GM19099 (cell line): ENCODE data around the gene ATAD3C.

Experiments
- POLR2A ChIP-seq: IDR thresholded peaks from 3 replicates; pipeline ENCODE4 v1.6.1; 2011; ENCODE audit warnings: low read depth; ENCODE audit not compliant: insufficient read length; ENCODE audit errors: extremely low read depth

Gene ATAD3C

DNA sequence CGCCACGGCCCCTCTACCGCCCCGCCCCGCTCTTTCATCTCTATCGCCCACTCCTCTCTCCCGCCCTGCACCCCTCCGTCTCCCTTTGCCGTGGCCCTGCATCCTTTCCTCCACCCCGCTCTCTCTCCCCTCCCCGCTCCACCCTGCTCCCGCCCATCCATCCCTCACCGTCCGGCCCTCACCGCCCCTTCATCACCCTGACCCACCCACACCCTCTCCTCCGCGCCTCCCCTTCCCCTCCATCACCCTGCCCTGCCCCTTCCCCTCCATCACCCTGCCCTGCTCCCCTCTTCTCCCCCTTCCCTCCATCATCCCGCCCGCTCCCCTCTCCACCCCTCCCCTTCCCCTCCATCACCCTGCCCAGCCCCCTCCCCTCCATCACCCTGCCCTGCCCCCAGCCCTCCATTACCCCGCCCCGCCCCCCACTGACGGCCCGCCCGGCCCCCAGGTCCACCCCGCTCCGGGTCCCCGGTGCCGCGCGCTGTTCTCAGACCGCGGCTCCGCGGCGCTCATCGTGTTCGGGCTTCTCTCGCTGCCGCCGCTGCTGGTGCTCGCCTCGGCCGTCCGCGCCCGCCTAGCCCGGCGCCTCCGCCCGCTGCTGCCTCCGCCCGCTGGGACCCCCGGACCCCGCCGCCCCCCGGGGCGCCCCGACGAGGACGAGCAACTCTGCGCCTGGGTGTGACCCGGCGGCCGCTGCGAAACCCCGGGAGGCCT, 22.2 kb upstream of the ATAD3C start:
- TF ChIP-seq POLR2A = no peak

DNA sequence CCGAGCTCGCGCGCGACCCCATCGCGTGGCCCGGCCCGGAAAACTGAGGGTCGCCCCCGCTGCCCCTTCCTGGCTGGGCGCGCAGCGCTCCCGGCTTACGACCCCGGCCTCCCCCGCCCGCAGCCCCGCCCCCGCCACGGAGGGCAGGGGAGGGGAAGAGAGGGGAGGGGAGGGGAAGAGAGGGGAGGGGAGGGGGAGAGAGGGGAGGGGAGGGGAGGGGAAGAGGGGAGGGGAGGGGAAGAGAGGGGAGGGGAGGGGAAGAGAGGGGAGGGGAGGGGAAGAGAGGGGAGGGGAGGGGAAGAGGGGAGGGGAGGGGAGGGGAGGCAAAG, 21.7 kb upstream of the ATAD3C start:
- no peak for TF ChIP-seq POLR2A

DNA sequence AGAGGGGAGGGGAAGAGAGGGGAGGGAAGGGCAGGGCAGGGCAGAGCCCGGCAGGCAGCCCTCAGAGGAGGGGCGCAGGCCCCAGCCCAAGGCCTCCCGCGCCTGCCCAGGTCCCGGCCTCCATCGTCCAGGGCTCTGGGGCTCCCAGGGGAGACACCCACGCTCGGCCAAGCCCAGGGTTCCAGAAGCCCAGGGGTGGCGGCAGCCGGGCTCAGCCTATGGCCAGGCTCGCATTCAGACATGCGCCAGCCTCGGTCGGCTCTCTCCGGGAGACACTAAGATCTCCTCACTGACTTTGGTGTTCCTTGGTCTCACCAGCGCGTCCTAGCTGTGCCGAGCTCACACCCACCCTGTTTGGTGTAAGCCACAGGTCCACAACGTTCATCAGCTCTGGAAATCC, 21.3 kb upstream of the ATAD3C start:
- no peak for TF ChIP-seq POLR2A

DNA sequence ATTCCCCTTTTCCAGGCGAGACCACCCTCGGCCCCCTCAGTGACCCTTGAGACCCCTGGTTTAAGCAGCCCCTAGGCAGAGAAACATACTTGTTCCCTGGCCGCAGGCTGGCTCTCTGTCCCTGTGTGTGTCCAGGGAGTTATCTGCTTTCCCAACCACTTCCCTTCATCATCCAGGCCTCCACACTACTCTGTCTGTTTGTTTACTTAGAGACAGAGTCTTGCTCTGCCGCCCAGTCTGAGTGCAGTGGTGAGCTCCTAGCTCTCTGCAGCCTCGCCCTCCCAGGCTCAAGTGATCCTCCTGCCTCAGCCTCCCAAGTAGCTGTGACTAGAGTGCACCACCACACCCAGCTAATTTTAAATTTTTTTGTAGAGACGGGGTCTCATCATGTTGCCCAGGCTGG, 19.8 kb upstream of the ATAD3C start:
- no peak for TF ChIP-seq POLR2A

DNA sequence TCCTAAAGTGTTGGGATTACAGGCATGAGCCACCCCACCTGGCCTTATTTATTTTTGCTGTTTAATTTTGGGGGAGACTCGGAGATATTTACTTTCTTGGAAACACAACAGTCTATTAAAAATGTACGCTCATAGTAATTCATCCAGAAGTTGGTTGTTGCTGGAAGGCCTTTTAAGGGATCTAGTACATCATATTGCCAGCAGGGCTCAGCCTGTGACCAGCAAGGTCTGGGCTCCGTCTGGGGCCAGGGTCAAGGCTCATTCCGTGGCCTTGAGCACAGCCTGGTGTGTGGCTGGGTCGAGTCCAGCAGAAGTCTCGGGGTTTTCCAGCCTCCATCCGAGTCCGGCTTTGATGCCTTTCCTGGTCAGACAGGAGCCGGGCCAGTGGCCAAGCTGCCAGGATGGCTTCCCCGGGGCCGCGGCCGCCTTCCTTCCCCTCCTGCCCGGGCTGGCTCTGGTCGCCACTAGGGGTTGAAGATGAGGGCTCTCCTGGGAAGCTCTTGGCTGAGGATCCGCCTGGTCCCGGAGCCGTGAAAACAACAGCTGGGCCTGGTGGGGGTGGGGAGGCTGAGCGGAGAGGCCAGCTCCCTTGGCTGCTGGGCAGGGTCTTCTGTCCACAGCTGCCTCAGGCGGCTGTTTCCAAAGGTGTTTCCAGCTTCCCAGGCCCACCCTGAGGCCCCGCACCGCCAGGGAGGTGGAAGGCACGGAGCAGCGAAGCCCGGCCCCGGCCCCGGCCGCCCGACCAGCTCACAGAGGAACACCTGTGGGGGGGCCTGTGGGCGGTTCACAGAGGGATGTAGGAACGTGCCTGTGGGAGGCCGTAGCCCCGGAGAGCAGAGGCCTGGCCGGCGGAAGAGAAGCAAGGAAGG, 19.1 kb upstream of the ATAD3C start:
- no peak for TF ChIP-seq POLR2A

DNA sequence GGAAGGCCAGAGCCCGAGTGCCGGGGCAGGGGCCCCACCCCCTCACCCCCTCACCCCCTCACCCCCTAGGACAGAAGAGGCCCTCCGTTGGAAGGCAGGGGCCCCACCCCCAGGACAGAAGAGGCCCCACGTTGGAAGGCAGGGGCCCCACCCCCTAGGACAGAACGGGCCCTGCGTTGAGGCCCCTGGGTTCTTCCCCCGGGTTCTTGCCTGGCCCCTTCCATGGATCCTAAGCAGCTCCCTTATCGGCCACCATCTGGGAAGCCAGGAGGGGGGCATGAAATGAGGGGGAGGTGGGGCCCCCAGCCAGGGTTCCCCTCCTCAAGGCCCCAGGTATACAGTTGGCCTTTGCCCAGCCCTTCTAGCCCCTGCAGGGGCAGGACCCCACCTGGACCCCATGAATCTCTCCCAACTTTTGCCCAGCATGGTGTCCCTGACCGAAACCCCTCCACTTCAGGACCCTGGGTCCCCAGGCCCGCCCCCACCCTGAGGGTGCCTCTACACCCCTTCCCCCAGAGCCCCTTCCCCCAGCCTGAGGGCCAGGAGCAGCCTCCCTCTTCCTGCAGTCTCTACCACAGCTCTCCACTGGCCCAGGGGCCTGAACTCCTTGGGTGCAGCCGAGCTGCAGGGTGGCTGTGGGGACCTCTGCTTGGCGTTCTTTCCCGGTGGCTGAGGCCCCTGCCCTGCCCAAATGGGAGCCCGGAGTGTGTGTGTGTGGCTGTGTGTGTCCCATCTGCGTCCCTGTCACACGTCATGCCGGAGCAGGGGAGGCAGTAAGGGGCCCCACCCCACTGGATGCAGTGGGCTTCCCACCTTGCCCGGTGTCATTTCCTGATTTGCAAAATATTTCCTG, 18.3 kb upstream of the ATAD3C start:
- TF ChIP-seq POLR2A = no peak

DNA sequence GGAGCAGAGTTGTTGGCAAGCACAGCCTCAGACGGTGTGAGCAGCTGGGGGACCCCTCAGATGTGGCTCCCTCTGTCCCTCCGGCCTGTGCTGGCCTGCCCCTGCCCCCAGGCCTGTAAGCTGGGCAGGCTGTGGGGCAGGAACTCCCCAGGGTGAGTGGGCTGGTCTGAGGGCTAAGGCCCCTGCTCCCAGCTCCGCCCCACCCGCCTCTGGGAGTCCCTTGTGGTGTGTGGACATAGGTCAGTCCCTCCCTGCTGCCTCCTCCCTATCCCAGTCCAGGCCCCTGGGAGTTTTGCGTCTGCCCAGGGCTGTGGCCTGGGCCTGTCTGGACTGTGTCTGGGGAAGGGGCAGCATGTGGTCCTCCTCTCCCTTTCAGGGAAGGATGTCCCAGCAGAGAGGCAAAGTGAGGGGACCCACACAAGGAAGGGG, 17.6 kb upstream of the ATAD3C start:
- no peak for TF ChIP-seq POLR2A

DNA sequence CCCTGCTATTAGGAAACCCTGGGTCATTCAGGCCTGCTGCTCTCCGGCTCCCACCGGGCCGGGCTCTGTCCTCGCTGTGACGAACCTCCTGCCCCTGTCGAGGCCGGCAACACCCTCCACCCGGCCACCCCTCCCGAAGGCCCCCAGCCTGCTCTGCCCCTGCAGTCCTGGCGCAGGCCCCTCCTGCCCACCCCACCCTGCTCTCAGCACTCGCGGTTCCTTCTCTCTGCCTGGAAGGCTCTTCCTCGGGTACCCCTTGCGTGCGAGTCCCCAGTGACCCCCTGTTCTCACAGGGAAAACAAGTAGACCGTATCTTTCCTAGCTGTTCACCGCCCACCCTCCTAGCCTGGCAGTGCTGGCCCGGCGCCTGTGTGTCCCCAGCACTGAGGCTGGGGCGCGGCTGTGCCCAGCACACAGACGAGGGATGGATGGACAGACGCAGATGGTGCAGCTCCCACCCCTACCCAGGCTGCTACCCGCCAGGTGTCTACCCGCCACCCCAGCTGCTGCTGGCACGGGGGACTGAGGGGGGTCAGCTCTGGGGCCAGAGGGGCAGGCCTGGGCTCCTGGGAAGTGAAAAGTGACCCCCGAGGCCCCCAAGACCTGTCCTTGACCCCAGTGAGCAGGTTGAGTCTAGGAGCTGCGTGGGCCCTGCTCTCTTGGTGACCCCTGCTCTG, 17.1 kb upstream of the ATAD3C start:
- TF ChIP-seq POLR2A = no peak

DNA sequence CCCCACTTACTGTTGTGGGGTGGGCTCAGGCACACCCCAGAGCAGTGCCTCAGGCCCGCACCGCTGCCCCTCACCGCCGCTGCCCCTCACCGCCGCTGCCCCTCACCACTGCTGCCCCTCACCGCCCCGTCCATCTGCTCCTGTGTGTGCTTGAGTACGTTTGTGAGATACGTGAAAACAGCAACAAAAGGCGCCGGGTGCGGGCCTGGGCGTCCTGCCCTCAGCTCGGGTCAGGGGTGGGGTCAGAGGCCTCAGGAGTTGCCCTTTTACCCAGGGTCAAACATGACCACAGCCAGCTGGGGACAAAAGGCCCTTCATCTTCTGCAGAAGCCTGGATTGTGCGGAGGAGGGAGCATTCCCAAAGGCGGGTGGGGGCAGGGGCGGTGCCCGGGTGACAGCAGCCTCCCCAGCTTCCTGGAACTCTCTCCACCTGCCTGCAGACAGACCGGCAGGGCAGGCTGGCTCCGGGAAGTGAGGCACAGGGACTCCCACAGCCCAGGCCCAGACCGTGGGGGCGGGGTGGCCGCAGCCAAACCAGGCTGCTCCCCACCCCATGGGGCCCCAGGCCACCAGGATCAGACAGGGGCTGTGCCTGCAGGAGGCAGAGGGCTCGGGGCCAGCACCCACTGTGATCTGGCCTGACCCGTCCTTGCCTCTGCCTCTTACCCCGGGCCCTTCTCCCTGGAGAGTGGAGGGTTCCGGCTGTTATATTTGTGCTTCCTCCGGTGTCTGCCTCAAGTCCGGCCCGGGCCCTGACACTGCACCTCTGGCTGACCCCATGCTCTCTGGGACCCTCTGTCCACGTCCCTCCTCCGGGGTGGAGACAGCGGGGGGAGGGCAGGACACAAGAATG, 16.3 kb upstream of the ATAD3C start:
- TF ChIP-seq POLR2A = no peak

DNA sequence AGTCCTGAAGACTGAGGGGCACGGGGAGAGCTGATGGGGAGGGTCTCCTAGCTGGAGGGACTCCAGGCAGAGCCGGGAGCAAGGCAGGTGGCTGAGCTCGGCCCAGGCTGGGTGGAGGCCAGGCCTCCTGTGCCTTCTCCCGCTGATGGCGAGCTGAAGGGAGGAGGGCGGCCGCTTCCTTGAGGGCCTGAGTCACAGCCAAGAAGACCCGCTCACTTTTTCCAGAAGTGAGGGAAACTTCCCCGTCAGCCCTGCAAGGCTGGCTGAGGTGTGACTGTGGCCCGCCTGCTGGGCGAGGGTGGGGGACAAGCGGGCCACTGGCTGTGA, 15.7 kb upstream of the ATAD3C start:
- no peak for TF ChIP-seq POLR2A

DNA sequence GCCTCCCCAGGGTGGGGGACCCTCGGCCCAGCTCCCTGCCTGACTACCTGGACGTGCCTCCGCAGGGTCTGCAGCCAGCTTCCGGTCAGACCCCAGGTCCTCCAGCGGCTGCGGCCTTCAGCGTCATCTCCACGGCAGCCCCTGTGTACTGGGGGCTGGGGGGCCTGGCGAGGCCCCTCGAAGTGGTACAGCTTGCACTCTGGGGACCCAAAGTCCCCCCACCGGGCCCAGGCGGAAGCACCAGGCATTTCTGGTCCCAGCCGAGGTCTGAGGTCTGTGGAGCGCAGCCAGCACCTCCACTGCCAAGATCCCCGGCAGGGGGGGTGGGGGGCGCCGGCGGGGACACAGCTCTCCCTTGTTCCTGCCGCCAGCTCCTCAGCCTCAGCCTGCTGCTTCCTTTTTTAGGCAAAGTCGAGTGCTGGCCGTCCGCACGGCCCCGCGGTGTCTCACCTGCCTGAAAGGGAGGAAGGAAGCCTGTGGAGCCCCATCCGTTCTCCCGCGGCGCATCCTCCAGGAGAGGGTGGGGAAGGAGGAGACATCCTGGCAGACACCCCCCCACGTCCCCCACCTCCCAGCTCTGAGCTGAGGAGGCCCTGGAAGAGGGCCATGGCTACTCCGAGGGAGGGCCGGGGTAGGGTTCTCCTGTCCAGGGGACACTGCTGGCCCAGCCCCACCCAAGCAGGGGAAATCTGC, 15.2 kb upstream of the ATAD3C start:
- no peak for TF ChIP-seq POLR2A

DNA sequence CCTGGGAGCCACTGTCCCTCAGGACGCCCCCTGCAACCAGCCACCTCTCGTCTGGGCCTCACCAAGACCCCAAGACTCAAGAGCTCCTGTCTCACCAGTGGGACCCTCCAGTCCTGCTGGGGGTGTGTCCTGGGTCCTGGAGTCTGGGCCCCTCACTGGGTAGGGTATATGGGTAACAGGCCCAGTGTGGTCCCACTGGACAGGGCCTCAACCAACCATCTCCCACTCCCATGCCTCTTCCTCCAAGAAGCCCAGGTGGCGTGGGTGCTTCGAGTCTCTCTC, 14.7 kb upstream of the ATAD3C start:
- TF ChIP-seq POLR2A = no peak

DNA sequence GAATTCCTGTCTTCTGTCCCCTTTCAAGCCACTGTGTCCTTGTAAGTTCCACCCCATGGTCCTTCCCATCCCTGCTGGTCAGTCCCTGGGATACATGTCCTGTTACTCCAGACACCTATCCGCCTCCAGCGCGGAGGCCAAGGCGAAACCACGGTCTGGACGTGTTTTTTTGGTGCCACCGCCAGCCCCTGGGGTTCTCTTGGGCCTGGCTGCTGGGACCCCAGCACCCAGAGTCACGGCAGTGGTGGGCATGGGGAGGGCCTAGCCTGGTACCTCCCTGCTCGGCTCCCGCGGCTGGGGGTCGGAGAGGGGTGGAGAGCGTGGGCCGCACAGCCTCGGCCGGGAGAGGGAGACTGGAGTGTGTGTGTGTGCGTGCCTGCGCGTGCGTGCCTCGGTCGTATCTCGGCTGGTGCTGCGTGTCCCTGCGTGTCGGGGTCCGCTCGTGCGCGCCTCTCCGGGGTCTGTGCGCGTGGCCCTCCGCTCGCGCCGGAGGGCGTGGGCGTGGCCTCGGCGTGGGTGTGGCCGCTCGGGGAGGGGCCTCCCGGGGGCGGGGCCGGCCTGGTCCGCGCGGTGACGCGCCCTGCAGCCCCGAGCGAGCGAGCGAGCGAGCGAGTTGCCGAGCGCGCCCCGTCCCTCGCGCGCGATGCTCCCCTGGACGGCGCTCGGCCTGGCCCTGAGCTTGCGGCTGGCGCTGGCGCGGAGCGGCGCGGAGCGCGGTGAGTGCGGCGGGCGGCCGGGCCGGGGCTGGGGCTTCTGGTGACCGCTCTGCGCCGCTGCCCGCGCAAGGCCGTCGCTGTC, 14.2 kb upstream of the ATAD3C start, which contains the start of gene VWA1:
Gene VWA1 (plus strand): TSS at position 585 of the 798 bp plus-strand sequence. CDS start 59 bp downstream, at position 644.
- no peak for TF ChIP-seq POLR2A
